Measurements from ENCODE around the gene ROR2. TPM values are rescaled to one million over a fixed set of nuclear protein-coding genes. Genes with fewer than 3 reads are reported as not detected.

Gene ROR2
- total RNA-seq, 2 donors from 2014 or later = 24.7 to 28.4 TPM

- no peak for DNase-seq (ENCODE audit: low spot score)
- intact Hi-C loops (cut with DNase I) = no loop called here
Measured at GRCh38 chr9:91857291-91858212, 92.5 kb downstream of the ROR2 start.

GRCh38 chr9:91856419-91856818 is 93.6 kb downstream of the ROR2 start:
- no peak for DNase-seq (ENCODE audit: low spot score)

GRCh38 chr9:91855196-91855595 is 94.8 kb downstream of the ROR2 start:
- intact Hi-C loops (cut with DNase I) = no loop called here

More at GRCh38 chr9:91856419-91856818, 93.6 kb downstream of the ROR2 start:
- intact Hi-C loops (cut with DNase I) = no loop called here

GRCh38 chr9:91852801-91853347 is 97.2 kb downstream of the ROR2 start:
- intact Hi-C loops (cut with DNase I) = no loop called here
- no peak for DNase-seq (ENCODE audit: low spot score)

More at GRCh38 chr9:91855196-91855595, 94.8 kb downstream of the ROR2 start:
- no peak for DNase-seq (ENCODE audit: low spot score)

GRCh38 chr9:91849694-91850093 is 100.3 kb downstream of the ROR2 start:
- intact Hi-C loops (cut with DNase I) = no loop called here
- DNase-seq (ENCODE audit: low spot score) = no peak

GRCh38 chr9:91848146-91848545 is 101.9 kb downstream of the ROR2 start:
- intact Hi-C loops (cut with DNase I) = no loop called here
- no peak for DNase-seq (ENCODE audit: low spot score)

- intact Hi-C loops (cut with DNase I) = no loop called here
- no peak for DNase-seq (ENCODE audit: low spot score)
Measured at GRCh38 chr9:91847581-91848091, 102.4 kb downstream of the ROR2 start.

- intact Hi-C loops (cut with DNase I) = no loop called here
- DNase-seq (ENCODE audit: low spot score) = no peak
Measured at GRCh38 chr9:91845879-91846278, 104.1 kb downstream of the ROR2 start.

- peak; percentile 41 for DNase-seq (ENCODE audit: low spot score)
- intact Hi-C loops (cut with DNase I) = no loop called here
Measured at GRCh38 chr9:91844701-91845291, 105.2 kb downstream of the ROR2 start.

- intact Hi-C loops (cut with DNase I) = no loop called here
- DNase-seq (ENCODE audit: low spot score) = peak; percentile 75
Measured at GRCh38 chr9:91844190-91844589, 105.8 kb downstream of the ROR2 start.

- DNase-seq (ENCODE audit: low spot score) = peak; percentile 84
- intact Hi-C loops (cut with DNase I) = no loop called here
Measured at GRCh38 chr9:91843623-91844148, 106.3 kb downstream of the ROR2 start.

- intact Hi-C loops (cut with DNase I) = no loop called here
- peak; percentile 55 for DNase-seq (ENCODE audit: low spot score)
Measured at GRCh38 chr9:91843093-91843492, 106.9 kb downstream of the ROR2 start.

- intact Hi-C loops (cut with DNase I) = no loop called here
- DNase-seq (ENCODE audit: low spot score) = peak; percentile 31
Measured at GRCh38 chr9:91842358-91843049, 107.5 kb downstream of the ROR2 start.

GRCh38 chr9:91841591-91841990 is 108.4 kb downstream of the ROR2 start:
- DNase-seq (ENCODE audit: low spot score) = peak; percentile 30
- intact Hi-C loops (cut with DNase I) = no loop called here

- intact Hi-C loops (cut with DNase I) = no loop called here
- no peak for DNase-seq (ENCODE audit: low spot score)
Measured at GRCh38 chr9:91840882-91841281, 109.1 kb downstream of the ROR2 start.

GRCh38 chr9:91840469-91840868 is 109.6 kb downstream of the ROR2 start:
- DNase-seq (ENCODE audit: low spot score) = peak; percentile 35
- intact Hi-C loops (cut with DNase I) = no loop called here

GRCh38 chr9:91839926-91840465 is 110.0 kb downstream of the ROR2 start:
- intact Hi-C loops (cut with DNase I) = loop anchor here in 1 of 2 donors (5.0 kb wide), 1 partner anchor 32 kb away; no protein-coding TSS in a partner anchor
- peak; percentile 76 for DNase-seq (ENCODE audit: low spot score)

- peak; percentile 78 for DNase-seq (ENCODE audit: low spot score)
- intact Hi-C loops (cut with DNase I) = loop anchor here in 1 of 2 donors (5.0 kb wide), 1 partner anchor 34 kb away; no protein-coding TSS in a partner anchor
Measured at GRCh38 chr9:91837981-91838731, 111.9 kb downstream of the ROR2 start.

Data from posterior vena cava (tissue), 2 donors.